ENCODE data around the gene LANCL1. TPM values are rescaled to one million over a fixed set of nuclear protein-coding genes. Genes with fewer than 3 reads are reported as not detected.
A peak's percentile ranks its signal among the peaks of the same experiment; 100 is the strongest.

The LANCL1 gene
- total RNA-seq, 5 donors from 2014 or later (not counting 1 experiment from before 2014, with no cell fraction given) = 25.5 to 30.1 (median 27.9) TPM

GRCh38 chr2:210461401-210461800 is 15.2 kb downstream of the LANCL1 start:
- H3K36me3 ChIP-seq (ENCODE audit: control insufficient read depth in 2 of 2, extremely low read depth in 1 of 2, insufficient read depth in 1 of 2, low read length in 1 of 2) = peaks cover 0 to 51% of the 10 kb centered on the region in 2 donors
- no peaks in the 10 kb centered on the region for H3K9me3 Mint-ChIP-seq
- no peaks in the 10 kb centered on the region for H3K27me3 Mint-ChIP-seq
- DNase-seq (no peak), ATAC-seq (replicated peaks in 1 of 4) (no peak)
- no peak overlapping the region for H3K27ac Mint-ChIP-seq
- H3K36me3 Mint-ChIP-seq = peaks cover 59% of the 10 kb centered on the region
- no peaks in the 10 kb centered on the region for H3K9me3 ChIP-seq
- no peak overlapping the region for H3K4me3 Mint-ChIP-seq
- H3K27me3 ChIP-seq (replicated peaks in 1 of 2; ENCODE audit: control insufficient read depth in 2 of 2, extremely low read depth in 1 of 2, insufficient read depth in 2 of 2, low read length in 1 of 2) = no peaks in the 10 kb centered on the region
- ChIA-PET POLR2A (interaction anchor here in 1 of 2 donors (0.6 kb wide), 1 partner anchor 77 kb away, joined by 4 read pairs; no protein-coding TSS in a partner anchor), CTCF (no interaction called here)
- H3K4me1 ChIP-seq (ENCODE audit: control insufficient read depth in 1 of 2, extremely low read depth in 1 of 2, insufficient read depth in 2 of 2, low read length in 2 of 2) = no peaks in the 10 kb centered on the region
- peaks cover 11 to 18% (median 13%) of the 10 kb centered on the region in 3 donors for H3K4me1 Mint-ChIP-seq
- H3K27ac ChIP-seq (ENCODE audit: low read length) = no peak overlapping the region
- 100% methylated on average over 1 of the region's 2 CpGs for WGBS (ENCODE audit: insufficient coverage)
- no peak overlapping the region for H3K4me3 ChIP-seq (ENCODE audit: control insufficient read depth in 1 of 2, extremely low read depth in 1 of 2, low read length in 1 of 2)

GRCh38 chr2:210460322-210461227 is 16.0 kb downstream of the LANCL1 start:
- DNase-seq = no peak
- no peaks in the 10 kb centered on the region for H3K27me3 ChIP-seq (replicated peaks in 1 of 2; ENCODE audit: control insufficient read depth in 2 of 2, extremely low read depth in 1 of 2, insufficient read depth in 2 of 2, low read length in 1 of 2)
- no peak for ATAC-seq (replicated peaks in 1 of 4)
- peaks cover 56% of the 10 kb centered on the region for H3K36me3 Mint-ChIP-seq
- no peaks in the 10 kb centered on the region for H3K27me3 Mint-ChIP-seq
- no peaks in the 10 kb centered on the region for H3K4me1 ChIP-seq (ENCODE audit: control insufficient read depth in 1 of 2, extremely low read depth in 1 of 2, insufficient read depth in 2 of 2, low read length in 2 of 2)
- no peak overlapping the region for H3K4me3 Mint-ChIP-seq
- CTCF ChIA-PET = no interaction called here
- peaks cover 0 to 46% of the 10 kb centered on the region in 2 donors for H3K36me3 ChIP-seq (ENCODE audit: control insufficient read depth in 2 of 2, extremely low read depth in 1 of 2, insufficient read depth in 1 of 2, low read length in 1 of 2)
- POLR2A ChIA-PET = no interaction called here
- no peak overlapping the region for H3K4me3 ChIP-seq (ENCODE audit: control insufficient read depth in 1 of 2, extremely low read depth in 1 of 2, low read length in 1 of 2)
- no peaks in the 10 kb centered on the region for H3K9me3 Mint-ChIP-seq
- no peak overlapping the region for H3K27ac ChIP-seq (ENCODE audit: low read length)
- peaks cover 11 to 17% (median 11%) of the 10 kb centered on the region in 3 donors for H3K4me1 Mint-ChIP-seq
- WGBS (ENCODE audit: insufficient coverage) = no CpG with 5 or more reads among the region's 3 CpGs
- H3K27ac Mint-ChIP-seq = no peak overlapping the region
- no peaks in the 10 kb centered on the region for H3K9me3 ChIP-seq

- no peak overlapping the region for H3K27ac ChIP-seq (ENCODE audit: low read length)
- peaks cover 54% of the 10 kb centered on the region for H3K36me3 Mint-ChIP-seq
These were observed 16.7 kb downstream of the LANCL1 start for GRCh38 chr2:210459880-210460279.

GRCh38 chr2:210459407-210459806 is 17.2 kb downstream of the LANCL1 start:
- Mint-ChIP-seq H3K4me3 (no peak overlapping the region), H3K36me3 (peaks cover 58% of the 10 kb centered on the region), H3K27ac (no peak overlapping the region), H3K4me1 (peaks cover 11 to 15% (median 11%) of the 10 kb centered on the region in 3 donors), H3K9me3 (no peaks in the 10 kb centered on the region), H3K27me3 (no peaks in the 10 kb centered on the region)
- Histone ChIP-seq H3K27ac (ENCODE audit: low read length) (no peak overlapping the region), H3K27me3 (replicated peaks in 1 of 2; ENCODE audit: control insufficient read depth in 2 of 2, extremely low read depth in 1 of 2, insufficient read depth in 2 of 2, low read length in 1 of 2) (no peaks in the 10 kb centered on the region), H3K4me3 (ENCODE audit: control insufficient read depth in 1 of 2, extremely low read depth in 1 of 2, low read length in 1 of 2) (no peak overlapping the region), H3K9me3 (no peaks in the 10 kb centered on the region), H3K4me1 (ENCODE audit: control insufficient read depth in 1 of 2, extremely low read depth in 1 of 2, insufficient read depth in 2 of 2, low read length in 2 of 2) (no peaks in the 10 kb centered on the region), H3K36me3 (ENCODE audit: control insufficient read depth in 2 of 2, extremely low read depth in 1 of 2, insufficient read depth in 1 of 2, low read length in 1 of 2) (peaks cover 4 to 51% of the 10 kb centered on the region in 2 donors)
- DNase-seq (no peak), ATAC-seq (replicated peaks in 1 of 4) (no peak)
- ChIA-PET POLR2A (no interaction called here), CTCF (no interaction called here)
- WGBS (ENCODE audit: insufficient coverage) = 100% methylated on average over 2 of the region's 3 CpGs

More at GRCh38 chr2:210459880-210460279, 16.7 kb downstream of the LANCL1 start:
- DNase-seq = no peak
- no peak overlapping the region for H3K27ac Mint-ChIP-seq
- H3K9me3 ChIP-seq = no peaks in the 10 kb centered on the region
- POLR2A ChIA-PET = no interaction called here
- H3K4me1 Mint-ChIP-seq = peaks cover 11 to 15% (median 11%) of the 10 kb centered on the region in 3 donors
- no peak overlapping the region for H3K4me3 ChIP-seq (ENCODE audit: control insufficient read depth in 1 of 2, extremely low read depth in 1 of 2, low read length in 1 of 2)
- WGBS (ENCODE audit: insufficient coverage) = 100% methylated on average over 1 of the region's 5 CpGs
- H3K36me3 ChIP-seq (ENCODE audit: control insufficient read depth in 2 of 2, extremely low read depth in 1 of 2, insufficient read depth in 1 of 2, low read length in 1 of 2) = peaks cover 2 to 47% of the 10 kb centered on the region in 2 donors
- ATAC-seq (replicated peaks in 1 of 4) = no peak
- no peak overlapping the region for H3K4me3 Mint-ChIP-seq
- no peaks in the 10 kb centered on the region for H3K9me3 Mint-ChIP-seq
- CTCF ChIA-PET = no interaction called here
- no peaks in the 10 kb centered on the region for H3K4me1 ChIP-seq (ENCODE audit: control insufficient read depth in 1 of 2, extremely low read depth in 1 of 2, insufficient read depth in 2 of 2, low read length in 2 of 2)
- H3K27me3 ChIP-seq (replicated peaks in 1 of 2; ENCODE audit: control insufficient read depth in 2 of 2, extremely low read depth in 1 of 2, insufficient read depth in 2 of 2, low read length in 1 of 2) = no peaks in the 10 kb centered on the region
- no peaks in the 10 kb centered on the region for H3K27me3 Mint-ChIP-seq

GRCh38 chr2:210458395-210458794 is 18.2 kb downstream of the LANCL1 start:
- no peak overlapping the region for H3K4me3 ChIP-seq (ENCODE audit: control insufficient read depth in 1 of 2, extremely low read depth in 1 of 2, low read length in 1 of 2)
- H3K9me3 ChIP-seq = no peaks in the 10 kb centered on the region
- DNase-seq (no peak), ATAC-seq (replicated peaks in 1 of 4) (no peak)
- no peak overlapping the region for H3K27ac ChIP-seq (ENCODE audit: low read length)
- no peaks in the 10 kb centered on the region for H3K4me1 ChIP-seq (ENCODE audit: control insufficient read depth in 1 of 2, extremely low read depth in 1 of 2, insufficient read depth in 2 of 2, low read length in 2 of 2)
- 100% methylated on average over 1 of the region's 4 CpGs for WGBS (ENCODE audit: insufficient coverage)
- POLR2A ChIA-PET = no interaction called here
- no peaks in the 10 kb centered on the region for H3K27me3 ChIP-seq (replicated peaks in 1 of 2; ENCODE audit: control insufficient read depth in 2 of 2, extremely low read depth in 1 of 2, insufficient read depth in 2 of 2, low read length in 1 of 2)
- Mint-ChIP-seq H3K27ac (no peak overlapping the region), H3K4me3 (no peak overlapping the region), H3K9me3 (no peaks in the 10 kb centered on the region), H3K27me3 (no peaks in the 10 kb centered on the region), H3K4me1 (peaks cover 11 to 18% (median 13%) of the 10 kb centered on the region in 3 donors), H3K36me3 (peaks cover 62% of the 10 kb centered on the region)
- peaks cover 5 to 57% of the 10 kb centered on the region in 2 donors for H3K36me3 ChIP-seq (ENCODE audit: control insufficient read depth in 2 of 2, extremely low read depth in 1 of 2, insufficient read depth in 1 of 2, low read length in 1 of 2)
- CTCF ChIA-PET = interaction anchor here in 1 of 2 donors (1.0 kb wide), 1 partner anchor 15 kb away, joined by 6 read pairs; no protein-coding TSS in a partner anchor

GRCh38 chr2:210456571-210456970 is 20.0 kb downstream of the LANCL1 start:
- CTCF ChIA-PET = no interaction called here
- H3K36me3 Mint-ChIP-seq = peaks cover 67% of the 10 kb centered on the region
- no peak overlapping the region for H3K4me3 ChIP-seq (ENCODE audit: control insufficient read depth in 1 of 2, extremely low read depth in 1 of 2, low read length in 1 of 2)

More at GRCh38 chr2:210456571-210456970, 20.0 kb downstream of the LANCL1 start:
- Mint-ChIP-seq H3K9me3 (no peaks in the 10 kb centered on the region), H3K27me3 (no peaks in the 10 kb centered on the region), H3K4me3 (no peak overlapping the region), H3K27ac (peak overlapping the region in 1 of 2 donors; percentile 36), H3K4me1 (peaks cover 11 to 18% (median 15%) of the 10 kb centered on the region in 3 donors)
- Histone ChIP-seq H3K9me3 (no peaks in the 10 kb centered on the region), H3K4me1 (ENCODE audit: control insufficient read depth in 1 of 2, extremely low read depth in 1 of 2, insufficient read depth in 2 of 2, low read length in 2 of 2) (no peaks in the 10 kb centered on the region), H3K27ac (ENCODE audit: low read length) (no peak overlapping the region), H3K36me3 (ENCODE audit: control insufficient read depth in 2 of 2, extremely low read depth in 1 of 2, insufficient read depth in 1 of 2, low read length in 1 of 2) (peaks cover 5 to 60% of the 10 kb centered on the region in 2 donors), H3K27me3 (replicated peaks in 1 of 2; ENCODE audit: control insufficient read depth in 2 of 2, extremely low read depth in 1 of 2, insufficient read depth in 2 of 2, low read length in 1 of 2) (no peaks in the 10 kb centered on the region)
- WGBS (ENCODE audit: insufficient coverage) = no CpG with 5 or more reads among the region's 1 CpG
- DNase-seq (no peak), ATAC-seq (replicated peaks in 1 of 4) (no peak)
- POLR2A ChIA-PET = interaction anchor here (0.6 to 0.7 kb wide), 2 partner anchors 12 to 250 kb away, joined by 3 to 4 read pairs; no protein-coding TSS in a partner anchor

All from T-cell (primary cell).